ENCODE data around the gene AAMDC. TPM values are rescaled to one million over a fixed set of nuclear protein-coding genes. Genes with fewer than 3 reads are reported as not detected.

The AAMDC gene
- total RNA-seq, 6 experiments from 2014 or later: 10.4 to 19.2 (median 14.5) TPM

- no peak overlapping the region for H3K4me3 ChIP-seq
- H3K27ac ChIP-seq: no peak overlapping the region
- no peak for ATAC-seq
- no peaks in the 10 kb centered on the region for H3K27me3 ChIP-seq
- H3K9me3 ChIP-seq: no peaks in the 10 kb centered on the region
- DNase-seq: no peak
- H3K4me1 ChIP-seq: no peaks in the 10 kb centered on the region
- TF ChIP-seq POLR2A (IDR thresholded peaks at IDR 0.05) (no peak), CTCF (IDR thresholded peaks at IDR 0.05) (no peak)
- WGBS (ENCODE audit: insufficient coverage, low coverage, low lambda C conversion rate, missing lambda C conversion rate): 47% methylated on average over 1 of the region's 1 CpG
- H3K36me3 ChIP-seq: no peaks in the 10 kb centered on the region
- intact Hi-C loops (cut with DNase I): no loop called here
These were observed 42.4 kb upstream of the AAMDC start for GRCh38 chr11:77778549-77778948.

GRCh38 chr11:77779935-77780334, 41.0 kb upstream of the AAMDC start:
- no peak for ATAC-seq
- H3K4me1 ChIP-seq: peaks cover 0 to 10% (median 1%) of the 10 kb centered on the region in 4 donors
- no peaks in the 10 kb centered on the region for H3K9me3 ChIP-seq
- H3K36me3 ChIP-seq: no peaks in the 10 kb centered on the region
- no peak overlapping the region for H3K4me3 ChIP-seq
- no peak for DNase-seq
- no peaks in the 10 kb centered on the region for H3K27me3 ChIP-seq
- TF ChIP-seq CTCF (IDR thresholded peaks at IDR 0.05): no peak
- TF ChIP-seq POLR2A (IDR thresholded peaks at IDR 0.05): no peak
- intact Hi-C loops (cut with DNase I): no loop called here
- H3K27ac ChIP-seq: no peak overlapping the region

GRCh38 chr11:77783025-77783424, 37.9 kb upstream of the AAMDC start:
- intact Hi-C loops (cut with DNase I): no loop called here
- Histone ChIP-seq H3K36me3 (no peaks in the 10 kb centered on the region), H3K4me1 (peaks cover 0 to 15% (median 2%) of the 10 kb centered on the region in 4 donors), H3K4me3 (no peak overlapping the region), H3K27ac (no peak overlapping the region), H3K9me3 (no peaks in the 10 kb centered on the region), H3K27me3 (no peaks in the 10 kb centered on the region)
- TF ChIP-seq CTCF (IDR thresholded peaks at IDR 0.05) (no peak), POLR2A (IDR thresholded peaks at IDR 0.05) (no peak)
- no peak for ATAC-seq
- DNase-seq: no peak
- WGBS (ENCODE audit: insufficient coverage, low coverage, low lambda C conversion rate, missing lambda C conversion rate): 100% methylated on average over 1 of the region's 1 CpG

- Histone ChIP-seq H3K27me3 (no peaks in the 10 kb centered on the region), H3K27ac (no peak overlapping the region), H3K9me3 (no peaks in the 10 kb centered on the region), H3K4me3 (no peak overlapping the region), H3K4me1 (peaks cover 0 to 15% (median 2%) of the 10 kb centered on the region in 4 donors), H3K36me3 (no peaks in the 10 kb centered on the region)
- DNase-seq (no peak), ATAC-seq (peak; percentile 75 to 87 (median 82))
- TF ChIP-seq CTCF (IDR thresholded peaks at IDR 0.05) (no peak), POLR2A (IDR thresholded peaks at IDR 0.05) (no peak)
- intact Hi-C loops (cut with DNase I): no loop called here
- 38% methylated on average over 3 of the region's 3 CpGs for WGBS (ENCODE audit: insufficient coverage, low coverage, low lambda C conversion rate, missing lambda C conversion rate)
These were observed 36.4 kb upstream of the AAMDC start for GRCh38 chr11:77784572-77784971.

Data from right lobe of liver (tissue), 6 donors.